ENCODE results near the gene TUB.

The TUB gene

GRCh38 chr11:8086001-8086479 lies 5.0 kb downstream of the TUB start:
- TF ChIP-seq POLR2AphosphoS5 (IDR thresholded peaks at IDR 0.05; ENCODE audit: low read depth, low read length) (no peak), FOXP2 (optimal IDR thresholded peaks at IDR 0.05; ENCODE audit: borderline replicate concordance, extremely low read depth, extremely low read length, insufficient read depth) (no peak), TAF1 (IDR thresholded peaks at IDR 0.05; ENCODE audit: borderline replicate concordance, insufficient read depth, low read length) (no peak), SIN3A (IDR thresholded peaks at IDR 0.05; ENCODE audit: borderline replicate concordance, insufficient read depth, low read length) (no peak)

- TF ChIP-seq REST (IDR thresholded peaks at IDR 0.05; ENCODE audit: insufficient read depth in 1 of 2, low read depth in 2 of 2, low read length in 2 of 2) (no peak), TAF1 (IDR thresholded peaks at IDR 0.05; ENCODE audit: borderline replicate concordance, insufficient read depth, low read length) (no peak), SIN3A (IDR thresholded peaks at IDR 0.05; ENCODE audit: borderline replicate concordance, insufficient read depth, low read length) (no peak), POLR2AphosphoS5 (IDR thresholded peaks at IDR 0.05; ENCODE audit: low read depth, low read length) (no peak), FOXP2 (optimal IDR thresholded peaks at IDR 0.05; ENCODE audit: borderline replicate concordance, extremely low read depth, extremely low read length, insufficient read depth) (no peak)
These were observed 5.6 kb downstream of the TUB start for GRCh38 chr11:8086571-8086970.

GRCh38 chr11:8087185-8087584 lies 6.2 kb downstream of the TUB start:
- TF ChIP-seq TAF1 (IDR thresholded peaks at IDR 0.05; ENCODE audit: borderline replicate concordance, insufficient read depth, low read length) (no peak), POLR2AphosphoS5 (IDR thresholded peaks at IDR 0.05; ENCODE audit: low read depth, low read length) (no peak), SIN3A (IDR thresholded peaks at IDR 0.05; ENCODE audit: borderline replicate concordance, insufficient read depth, low read length) (no peak), FOXP2 (optimal IDR thresholded peaks at IDR 0.05; ENCODE audit: borderline replicate concordance, extremely low read depth, extremely low read length, insufficient read depth) (no peak), REST (IDR thresholded peaks at IDR 0.05; ENCODE audit: insufficient read depth in 1 of 2, low read depth in 2 of 2, low read length in 2 of 2) (no peak)

- TF ChIP-seq FOXP2 (optimal IDR thresholded peaks at IDR 0.05; ENCODE audit: borderline replicate concordance, extremely low read depth, extremely low read length, insufficient read depth) (no peak), TAF1 (IDR thresholded peaks at IDR 0.05; ENCODE audit: borderline replicate concordance, insufficient read depth, low read length) (no peak), SIN3A (IDR thresholded peaks at IDR 0.05; ENCODE audit: borderline replicate concordance, insufficient read depth, low read length) (no peak), POLR2AphosphoS5 (IDR thresholded peaks at IDR 0.05; ENCODE audit: low read depth, low read length) (no peak), REST (IDR thresholded peaks at IDR 0.05; ENCODE audit: insufficient read depth in 1 of 2, low read depth in 2 of 2, low read length in 2 of 2) (no peak)
These were observed 6.7 kb downstream of the TUB start for GRCh38 chr11:8087756-8088155.

GRCh38 chr11:8089791-8090510 lies 8.9 kb downstream of the TUB start:
- no peak for TF ChIP-seq FOXP2 (optimal IDR thresholded peaks at IDR 0.05; ENCODE audit: borderline replicate concordance, extremely low read depth, extremely low read length, insufficient read depth)
- no peak for TF ChIP-seq TAF1 (IDR thresholded peaks at IDR 0.05; ENCODE audit: borderline replicate concordance, insufficient read depth, low read length)
- no peak for TF ChIP-seq POLR2AphosphoS5 (IDR thresholded peaks at IDR 0.05; ENCODE audit: low read depth, low read length)
- TF ChIP-seq REST (IDR thresholded peaks at IDR 0.05; ENCODE audit: insufficient read depth in 1 of 2, low read depth in 2 of 2, low read length in 2 of 2), result no peak
- no peak for TF ChIP-seq SIN3A (IDR thresholded peaks at IDR 0.05; ENCODE audit: borderline replicate concordance, insufficient read depth, low read length)

Measured in PFSK-1 (cell line).